ENCODE data around the gene FIGNL2.

Gene FIGNL2

DNA sequence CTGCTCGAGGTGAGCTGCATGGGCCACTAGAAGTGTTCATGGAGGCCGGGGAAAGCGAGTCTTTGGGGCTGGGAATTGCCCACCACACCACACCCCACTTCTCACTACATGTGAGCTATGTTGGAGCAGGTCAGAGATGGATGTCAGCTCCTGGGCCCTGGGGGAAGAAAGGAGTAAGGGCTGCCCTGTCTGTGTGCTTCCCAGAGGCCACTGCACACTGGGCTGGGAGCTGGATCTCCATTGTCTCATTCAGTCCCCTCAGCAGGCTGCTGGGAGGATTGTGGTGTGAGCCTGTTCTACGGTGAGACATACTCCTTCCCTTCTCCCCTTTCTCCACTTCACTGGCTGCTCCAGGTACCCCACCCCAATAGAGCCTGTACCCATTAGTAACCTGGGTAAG, 10.5 kb downstream of the FIGNL2 start:
- in situ Hi-C loops (cut with MboI; ENCODE audit: low sequenced_read_pairs), result loop anchor here (25.0 kb wide), 1 partner anchor 401 kb away; no protein-coding TSS in a partner anchor

DNA sequence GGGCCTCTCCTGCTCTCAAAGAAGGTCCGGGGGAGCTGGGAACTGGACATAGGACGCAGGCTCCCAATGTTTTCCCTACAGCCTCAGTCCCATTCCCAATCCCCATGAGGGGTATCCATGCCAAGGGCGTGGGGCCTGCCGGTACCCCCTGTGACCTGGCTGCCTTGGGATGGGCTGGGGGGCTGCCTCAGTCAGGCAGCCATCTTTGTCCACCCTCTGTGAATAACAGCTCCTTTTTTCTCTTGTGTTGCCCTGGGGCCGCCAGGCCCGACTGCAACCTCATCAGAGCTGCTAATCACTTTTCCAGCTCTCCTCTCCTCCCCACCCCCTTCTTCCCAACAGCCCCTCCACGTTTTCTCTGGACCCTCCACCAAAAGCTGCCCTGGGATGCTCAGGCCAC, 11.2 kb downstream of the FIGNL2 start:
- in situ Hi-C loops (cut with MboI; ENCODE audit: low sequenced_read_pairs), result loop anchor here (25.0 kb wide), 1 partner anchor 400 kb away; no protein-coding TSS in a partner anchor

DNA sequence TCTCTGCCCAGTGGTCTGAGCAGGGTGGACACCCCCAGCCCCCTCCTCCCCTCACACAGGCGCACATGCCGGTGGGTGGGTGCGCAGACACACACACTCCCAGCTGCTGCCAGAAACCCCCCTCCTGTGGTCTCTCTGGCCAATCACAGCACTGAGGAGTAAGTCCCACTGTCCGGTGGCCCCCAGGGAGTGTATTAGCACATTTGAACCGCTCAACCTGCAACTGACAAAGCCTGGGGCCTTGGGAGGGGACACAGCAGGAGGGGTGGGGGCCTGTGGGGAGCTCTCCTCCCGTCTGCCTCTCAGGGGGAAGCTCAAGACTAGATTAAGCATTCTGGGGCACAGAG, 11.7 kb downstream of the FIGNL2 start:
- in situ Hi-C loops (cut with MboI; ENCODE audit: low sequenced_read_pairs), result loop anchor here (25.0 kb wide), 1 partner anchor 399 kb away; no protein-coding TSS in a partner anchor

DNA sequence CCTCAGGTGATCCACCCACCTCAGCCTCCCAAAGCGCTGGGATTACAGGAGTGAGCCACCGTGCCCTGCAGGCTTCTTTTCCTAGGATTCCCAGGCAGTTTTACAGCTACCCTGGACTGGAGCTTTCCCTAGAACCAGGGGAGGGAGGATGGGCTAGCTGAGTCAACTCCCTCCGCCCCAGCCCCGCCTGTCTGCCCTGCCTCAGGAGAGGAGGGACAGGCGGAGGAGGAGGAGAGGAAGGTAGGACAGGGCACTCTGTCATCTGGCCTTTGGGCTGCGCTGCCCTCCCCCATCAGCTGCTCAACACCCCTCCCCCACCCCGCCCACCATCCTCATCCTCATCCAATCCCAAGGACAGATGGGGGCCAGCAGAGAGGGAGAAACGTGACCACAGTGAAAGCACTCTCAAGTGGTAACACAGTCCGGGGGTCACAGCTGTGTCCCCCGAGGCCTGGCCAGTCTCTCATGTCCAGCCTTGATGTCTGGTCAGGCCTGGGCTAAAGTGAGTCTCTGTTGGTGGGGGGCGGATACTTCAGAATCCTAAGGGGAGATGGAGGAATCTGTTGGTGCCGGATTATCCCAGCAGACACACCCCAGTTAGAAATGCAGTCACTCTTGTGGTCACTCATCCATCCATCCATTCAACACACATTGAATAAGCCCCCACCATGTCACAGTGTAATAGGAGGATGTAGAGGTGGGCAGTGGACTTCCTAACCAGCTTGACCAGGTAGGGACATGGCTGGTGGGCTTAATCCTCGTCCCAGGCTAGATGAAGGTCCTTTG, 12.3 kb downstream of the FIGNL2 start:
- in situ Hi-C loops (cut with MboI; ENCODE audit: low sequenced_read_pairs), result loop anchor here (25.0 kb wide), 1 partner anchor 399 kb away; no protein-coding TSS in a partner anchor

DNA sequence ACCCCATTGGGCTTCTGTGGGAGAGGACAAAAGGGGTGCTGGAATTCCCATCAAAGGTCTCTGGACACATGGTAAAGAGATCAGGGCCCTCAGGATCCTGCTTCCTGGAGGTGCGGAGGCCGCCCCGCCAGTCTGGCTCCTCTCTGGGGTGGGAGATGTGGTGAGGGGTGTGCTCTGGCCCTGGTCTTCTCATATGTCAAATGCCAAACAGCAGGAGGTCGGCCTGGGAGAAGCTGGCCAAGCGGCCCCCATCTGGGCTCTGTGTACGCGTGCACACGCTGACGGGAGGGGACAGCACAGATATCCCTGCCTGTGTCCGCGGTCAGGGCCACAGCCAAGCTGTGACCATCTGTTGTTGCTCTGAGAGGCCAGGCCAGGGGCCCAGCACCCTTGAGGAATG, 14.1 kb downstream of the FIGNL2 start:
- in situ Hi-C loops (cut with MboI; ENCODE audit: low sequenced_read_pairs), result loop anchor here (25.0 kb wide), 1 partner anchor 397 kb away; no protein-coding TSS in a partner anchor

DNA sequence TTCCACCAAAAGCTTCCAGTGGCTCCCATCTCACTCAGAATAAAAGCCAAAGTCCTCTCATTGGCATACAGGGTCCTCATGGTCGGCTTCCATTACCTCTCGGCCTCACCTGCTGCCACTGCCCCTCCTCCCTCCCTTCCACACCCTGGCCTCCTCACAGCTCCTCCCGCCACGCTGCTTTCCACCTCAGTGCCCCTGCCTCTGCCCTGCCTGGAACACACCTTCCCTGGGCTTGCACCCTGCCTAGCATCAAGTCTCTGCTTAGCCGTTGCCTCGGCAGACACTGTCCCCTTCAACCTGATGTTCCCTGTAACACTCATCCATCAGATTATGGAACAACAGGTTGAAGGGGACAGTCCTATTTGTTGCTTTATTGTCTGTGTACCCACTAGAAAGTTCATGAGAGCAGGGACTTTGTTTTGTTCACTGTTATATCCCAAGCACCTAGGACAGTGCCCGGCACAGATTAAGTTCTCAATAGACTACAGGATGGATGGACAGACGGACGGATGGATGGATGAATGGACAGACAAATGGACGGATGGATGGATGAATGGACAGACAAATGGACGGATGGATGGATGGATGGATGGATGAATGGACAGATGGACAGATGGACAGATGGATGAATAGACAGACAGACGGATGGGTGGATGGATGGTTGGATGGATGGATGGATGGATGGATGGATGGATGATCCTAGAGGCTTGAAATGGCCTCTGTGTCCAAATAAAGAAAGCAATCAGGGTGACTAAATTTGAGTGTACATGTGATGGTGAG, 14.9 kb downstream of the FIGNL2 start:
- in situ Hi-C loops (cut with MboI; ENCODE audit: low sequenced_read_pairs), result loop anchor here (25.0 kb wide), 1 partner anchor 396 kb away; no protein-coding TSS in a partner anchor

DNA sequence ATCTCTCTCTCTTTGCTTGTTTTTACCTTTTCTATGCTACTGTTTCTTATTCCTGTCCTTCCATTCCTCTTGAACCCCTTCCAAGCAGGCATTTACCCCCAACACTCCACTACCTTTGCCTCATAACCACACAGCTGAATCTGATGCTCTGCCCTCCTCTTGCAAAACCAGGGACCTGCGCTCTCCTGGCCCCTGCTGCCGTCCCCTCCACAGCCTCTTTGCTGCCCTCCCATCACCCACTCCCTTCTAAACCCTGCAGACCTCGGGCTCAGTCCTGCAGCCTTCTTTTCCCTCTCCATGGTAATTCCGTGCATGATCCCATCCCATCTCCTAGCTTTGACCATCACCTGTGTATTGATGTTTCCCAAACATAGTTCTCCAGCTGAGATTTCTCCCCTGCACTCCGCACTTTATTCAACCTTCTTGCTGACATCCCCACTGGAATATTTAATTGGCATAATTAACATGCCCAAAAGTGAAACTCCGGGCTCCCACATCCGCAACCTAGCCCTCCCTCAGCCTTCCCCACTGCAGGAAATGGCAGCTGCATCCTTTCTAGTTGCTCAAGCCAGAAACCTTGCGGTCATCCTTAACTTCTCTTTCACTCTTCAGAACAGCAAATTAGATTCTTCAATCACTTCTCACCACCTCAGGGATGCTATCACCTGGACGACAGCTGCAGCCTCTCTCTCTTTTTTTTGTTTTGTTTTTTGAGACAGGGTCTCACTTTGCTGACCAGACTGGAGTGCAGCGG, 16.0 kb downstream of the FIGNL2 start:
- in situ Hi-C loops (cut with MboI; ENCODE audit: low sequenced_read_pairs), result loop anchor here (25.0 kb wide), 1 partner anchor 395 kb away; no protein-coding TSS in a partner anchor

DNA sequence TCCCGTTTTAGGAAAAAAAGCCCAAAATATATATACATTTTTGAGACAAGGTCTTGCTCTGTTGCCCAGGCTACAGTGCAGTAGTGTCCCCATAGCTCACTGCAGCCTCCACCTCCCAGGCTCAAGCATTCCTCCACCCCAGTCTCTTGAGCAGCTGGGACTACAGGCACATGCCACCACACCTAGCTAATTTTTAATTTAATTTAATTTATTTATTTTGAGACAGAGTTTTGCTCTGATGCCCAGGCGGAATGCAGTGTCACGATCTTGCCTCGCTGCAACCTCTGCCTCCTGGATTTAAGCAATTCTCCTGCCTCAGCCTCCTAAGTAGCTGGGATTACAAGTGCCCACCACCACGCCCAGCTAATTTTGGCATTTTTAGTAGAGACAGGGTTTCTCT, 16.7 kb downstream of the FIGNL2 start:
- in situ Hi-C loops (cut with MboI; ENCODE audit: low sequenced_read_pairs), result loop anchor here (25.0 kb wide), 1 partner anchor 395 kb away; no protein-coding TSS in a partner anchor

DNA sequence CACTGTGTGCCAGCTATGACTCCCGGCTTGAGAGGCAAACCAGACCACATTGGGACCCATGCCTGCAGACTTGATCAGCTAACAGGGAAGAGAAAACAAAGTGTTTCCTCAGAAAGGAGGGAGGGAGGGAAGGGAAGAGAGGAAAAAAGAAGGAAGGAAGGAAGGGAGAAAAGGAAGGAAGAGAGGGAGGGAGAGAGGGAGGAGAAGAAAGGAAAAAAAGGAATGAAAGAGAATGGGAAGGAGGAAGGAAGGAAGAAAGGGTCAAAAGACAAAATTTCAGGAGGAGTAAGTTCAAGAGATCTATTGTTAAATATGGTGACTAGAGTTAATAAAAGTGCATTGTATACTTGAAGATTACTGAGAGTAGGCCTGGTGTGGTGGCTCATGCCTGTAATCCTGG, 18.9 kb downstream of the FIGNL2 start:
- in situ Hi-C loops (cut with MboI; ENCODE audit: low sequenced_read_pairs), result loop anchor here (25.0 kb wide), 1 partner anchor 392 kb away; no protein-coding TSS in a partner anchor

DNA sequence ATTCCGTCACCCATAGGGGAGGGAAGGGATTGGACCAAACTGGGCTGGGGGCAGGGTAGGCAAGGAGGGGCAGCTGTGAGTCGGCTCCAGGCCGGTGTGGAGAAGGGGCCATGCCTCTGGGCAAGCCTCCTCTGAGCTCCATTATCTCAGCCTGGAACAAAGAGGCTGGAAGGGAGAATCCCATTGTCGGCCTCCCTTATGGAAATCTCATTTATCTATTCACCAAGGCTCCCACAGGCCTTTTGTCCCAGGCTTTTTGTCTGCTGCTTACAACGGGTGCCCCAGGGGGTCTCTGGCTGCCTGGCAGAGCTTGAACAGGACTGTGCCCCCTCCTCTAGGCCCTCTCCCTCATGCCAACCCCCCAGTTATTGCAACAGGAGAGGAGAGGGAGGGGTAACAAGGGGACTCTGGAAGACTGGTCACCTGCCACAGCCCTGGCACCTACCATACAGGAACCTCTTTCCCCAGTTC, 19.5 kb downstream of the FIGNL2 start:
- in situ Hi-C loops (cut with MboI; ENCODE audit: low sequenced_read_pairs), result loop anchor here (25.0 kb wide), 1 partner anchor 392 kb away; no protein-coding TSS in a partner anchor

DNA sequence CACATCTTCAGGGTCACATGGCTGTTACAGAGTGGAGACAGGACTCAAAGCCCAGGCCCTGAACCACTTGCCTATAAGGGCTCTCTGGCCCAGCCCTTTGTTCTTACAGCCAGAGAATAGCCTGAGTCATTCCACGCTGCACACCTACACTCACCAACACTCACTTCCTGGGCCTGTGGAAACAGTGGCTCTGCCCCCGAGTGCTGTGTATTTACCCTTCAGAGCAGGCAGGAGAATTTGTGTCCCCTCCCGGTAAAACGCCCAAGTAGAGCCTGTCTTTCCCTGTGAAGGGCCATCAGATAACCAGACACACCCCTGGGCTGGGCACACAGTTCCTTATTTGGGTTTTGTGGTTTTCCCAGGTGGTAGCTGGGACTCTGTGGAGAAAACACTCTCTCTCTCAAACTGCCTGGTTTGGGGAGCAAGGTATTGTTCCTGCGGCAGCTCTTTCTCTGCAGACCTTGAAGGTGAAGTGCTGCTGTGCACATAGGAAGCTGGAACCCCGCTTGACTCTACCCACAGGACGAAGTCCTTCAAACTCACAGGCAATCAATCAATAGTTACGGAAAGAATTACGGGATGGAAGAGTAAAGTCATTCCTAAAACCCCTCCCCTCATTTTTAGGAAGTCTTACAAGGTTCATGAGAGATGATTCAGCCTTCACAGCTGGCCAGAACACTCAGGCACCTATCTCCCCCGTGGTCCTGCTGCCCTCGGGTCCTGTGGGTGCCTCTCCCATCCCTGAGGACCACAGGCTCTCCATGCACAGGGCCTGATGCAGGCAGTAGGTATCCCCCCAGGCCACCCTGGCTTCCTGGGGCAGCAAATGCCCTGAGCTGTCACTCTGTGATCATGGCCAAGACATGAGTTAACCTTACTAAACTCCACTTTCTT, 20.3 kb downstream of the FIGNL2 start:
- in situ Hi-C loops (cut with MboI; ENCODE audit: low sequenced_read_pairs), result loop anchor here (25.0 kb wide), 1 partner anchor 391 kb away; no protein-coding TSS in a partner anchor

DNA sequence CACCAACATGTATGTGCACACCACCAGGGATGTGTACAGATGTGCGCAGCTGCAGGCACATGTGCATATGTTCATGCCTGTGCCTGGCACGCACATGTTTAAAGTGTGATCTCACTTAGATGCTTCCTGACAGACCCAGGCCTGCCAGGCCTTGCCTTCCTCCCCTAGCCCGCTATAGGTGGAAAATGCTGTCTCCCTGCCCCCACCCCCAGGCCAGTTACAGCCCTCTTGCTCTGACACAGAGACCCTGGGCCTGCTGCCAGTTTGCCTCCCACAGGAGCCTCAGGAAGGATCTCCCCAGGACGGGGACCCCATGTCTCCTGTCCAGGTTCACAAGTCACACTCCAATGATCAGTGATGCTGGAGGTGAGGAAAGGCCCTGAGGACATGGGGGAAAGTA, 21.6 kb downstream of the FIGNL2 start:
- in situ Hi-C loops (cut with MboI; ENCODE audit: low sequenced_read_pairs), result loop anchor here (25.0 kb wide), 1 partner anchor 390 kb away; no protein-coding TSS in a partner anchor

DNA sequence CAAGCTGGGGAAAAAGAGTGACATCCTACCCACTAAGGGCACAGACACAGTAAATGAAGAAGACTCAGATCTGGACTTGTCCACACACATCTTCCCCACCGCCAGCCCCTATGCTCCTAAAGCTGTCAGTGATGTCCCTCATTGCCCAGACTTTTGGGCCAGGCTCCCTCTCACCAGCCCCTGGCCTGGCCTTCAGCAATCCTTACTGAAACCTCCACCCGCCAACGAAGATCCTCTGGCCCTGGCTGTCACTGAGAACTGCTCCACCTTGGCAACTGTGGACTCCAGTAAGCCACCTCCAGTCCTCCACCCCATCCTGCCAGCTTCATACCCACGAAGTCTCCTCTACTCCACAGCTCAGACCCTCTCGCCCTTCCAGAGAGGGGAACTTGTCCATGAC, 23.3 kb downstream of the FIGNL2 start:
- in situ Hi-C loops (cut with MboI; ENCODE audit: low sequenced_read_pairs), result loop anchor here (25.0 kb wide), 1 partner anchor 388 kb away; no protein-coding TSS in a partner anchor

DNA sequence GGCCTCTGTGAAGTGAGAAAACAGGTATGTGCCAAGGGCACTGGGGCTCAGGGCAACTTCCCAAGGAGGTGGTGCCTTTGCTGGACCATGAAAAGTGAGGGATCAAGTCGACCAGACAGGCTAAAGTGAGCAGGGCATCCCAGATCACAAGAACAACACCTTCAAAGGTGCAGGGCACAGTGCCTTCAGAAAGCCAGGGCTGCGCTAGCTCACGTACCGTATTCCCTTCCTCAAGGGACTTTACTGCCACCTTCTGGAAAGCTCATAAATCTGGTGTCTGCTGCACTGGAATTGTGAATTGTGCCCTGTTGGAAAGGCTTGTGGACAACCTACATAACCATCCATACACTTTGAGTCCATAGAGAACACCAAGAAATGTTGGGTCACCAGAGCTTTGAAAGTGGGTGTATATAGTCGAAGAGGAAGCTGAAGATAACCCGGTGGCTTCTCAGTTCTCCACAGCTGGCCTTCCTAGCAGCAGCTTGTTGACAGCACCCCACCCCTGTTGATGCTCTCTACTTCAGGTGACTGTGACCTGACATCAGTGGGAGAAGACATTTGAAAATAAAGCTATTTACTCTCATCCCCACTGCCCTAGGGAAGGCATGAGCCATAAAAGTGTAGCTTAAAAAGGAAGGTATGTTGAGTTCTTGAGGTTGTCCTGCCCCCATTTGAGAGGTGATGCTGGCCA, 24.5 kb downstream of the FIGNL2 start:
- in situ Hi-C loops (cut with MboI; ENCODE audit: low sequenced_read_pairs), result no loop called here

DNA sequence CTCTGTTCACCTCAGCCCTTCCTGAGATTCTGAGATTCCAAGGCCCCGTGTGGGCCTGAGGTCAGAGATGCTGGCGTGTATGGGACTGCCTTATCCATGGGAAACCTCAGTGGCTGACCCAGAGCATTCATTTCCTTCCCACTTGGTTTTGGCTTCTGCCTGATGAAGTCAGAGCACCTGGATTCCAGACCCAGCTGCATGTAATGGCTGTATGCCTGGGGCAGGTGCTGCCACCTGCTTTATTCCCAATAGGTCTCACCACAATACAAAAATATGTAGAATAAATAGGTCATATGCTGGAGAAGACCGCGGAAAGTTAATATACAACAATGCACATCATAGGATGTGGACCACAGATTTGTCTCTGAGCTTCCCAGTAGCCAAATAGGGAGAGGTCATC, 25.6 kb downstream of the FIGNL2 start:
- in situ Hi-C loops (cut with MboI; ENCODE audit: low sequenced_read_pairs), result no loop called here

DNA sequence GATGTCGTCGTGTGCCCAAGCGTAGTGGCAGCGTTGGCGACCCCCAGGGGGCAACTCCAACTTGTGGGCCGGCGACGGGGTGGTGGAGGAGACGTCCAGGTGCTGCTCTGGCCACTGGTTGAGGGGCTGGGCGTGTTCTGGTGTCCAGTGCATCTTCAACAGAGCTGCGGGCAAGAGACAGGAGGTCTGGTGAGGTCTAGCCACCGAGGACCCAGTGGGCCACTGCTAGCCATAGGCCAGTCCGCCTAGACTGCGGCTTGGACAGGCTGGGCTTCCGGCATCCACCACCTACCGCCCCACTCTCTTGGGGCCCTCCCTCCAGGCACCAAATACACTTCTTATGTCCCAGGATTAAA, 26.3 kb downstream of the FIGNL2 start:
- in situ Hi-C loops (cut with MboI; ENCODE audit: low sequenced_read_pairs), result no loop called here

DNA sequence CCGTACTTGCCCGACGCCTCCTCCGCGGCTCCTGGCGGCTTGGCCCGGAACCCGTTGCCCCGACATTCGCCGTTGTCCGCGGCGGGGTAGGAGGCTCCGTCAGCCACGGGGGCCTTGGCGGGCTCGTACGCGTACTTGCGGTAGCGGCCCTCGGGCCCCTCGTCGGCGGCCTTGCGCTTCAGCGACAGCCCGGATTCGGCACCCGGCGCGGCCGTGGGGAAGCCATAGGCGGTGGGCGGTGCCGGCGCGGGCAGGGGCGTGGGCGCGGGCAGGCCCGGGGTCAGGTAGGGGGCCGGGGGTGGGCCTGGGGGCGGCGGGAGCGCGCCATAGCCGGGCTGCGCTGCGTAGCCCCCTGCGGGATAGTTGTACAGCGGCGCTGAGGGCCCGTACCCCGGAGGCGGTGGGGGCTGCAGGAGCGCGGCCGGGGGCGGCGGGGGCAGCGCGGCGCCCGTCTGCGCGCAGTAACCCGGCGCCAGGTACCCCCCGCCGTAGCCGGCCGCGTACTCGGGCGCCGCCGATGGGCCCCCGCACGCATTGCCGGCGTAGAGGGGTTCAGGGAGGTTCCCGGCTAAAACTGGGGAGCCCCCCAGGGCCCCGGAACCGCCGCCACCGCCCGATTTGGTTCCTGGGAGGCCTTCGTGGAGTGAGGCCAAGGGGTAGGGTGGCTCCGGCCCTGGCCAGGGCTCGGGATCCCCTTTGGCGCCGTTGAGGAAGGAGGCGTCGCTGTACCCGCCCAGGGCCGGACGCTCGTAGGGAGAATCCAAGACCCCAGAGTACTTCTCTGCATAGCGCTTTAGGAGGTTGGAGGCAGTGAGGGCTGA, 26.9 kb downstream of the FIGNL2 start:
- in situ Hi-C loops (cut with MboI; ENCODE audit: low sequenced_read_pairs), result no loop called here
